Measurements from ENCODE around the gene AMPD2. TPM values are rescaled to one million over a fixed set of nuclear protein-coding genes. Genes with fewer than 3 reads are reported as not detected.

The AMPD2 gene
- total and polyA plus RNA-seq, 9 of the 15 experiments (the other 6 are each of a cell fraction or from before 2014, with no cell fraction given), result 2.0 to 77.7 (median 28.2) TPM

- no peak for TF ChIP-seq HNRNPH1 (optimal IDR thresholded peaks at IDR 0.05; ENCODE audit: low read depth, low read length)
- no peak for TF ChIP-seq ATF1 (CRISPR knock-in tag; IDR thresholded peaks at IDR 0.05)
- TF ChIP-seq ATF1 (tag; IDR thresholded peaks at IDR 0.05), result no peak
- TF ChIP-seq CREM (IDR thresholded peaks at IDR 0.05; ENCODE audit: low read depth), result 0 out of 2 replicates have a peak, but pooled peaks have one; percentile 0
- no peak for TF ChIP-seq CCAR2 (IDR thresholded peaks at IDR 0.05; ENCODE audit: low read depth, low read length)
- no peak for TF ChIP-seq TCF7 (IDR thresholded peaks at IDR 0.05; ENCODE audit: borderline replicate concordance)
- TF ChIP-seq E2F4 (CRISPR knock-in tag; IDR thresholded peaks at IDR 0.05; ENCODE audit: low read depth), result no peak
- no peak for TF ChIP-seq NFIX (CRISPR knock-in tag; IDR thresholded peaks at IDR 0.05; ENCODE audit: low read depth)
Observed at GRCh38 chr1:109668123-109668775, 48.6 kb downstream of the AMPD2 start (continued).

- Histone ChIP-seq H3K4me2 (ENCODE audit: insufficient read depth, low read length) (no peak overlapping the region), H3K36me3 (ENCODE audit: control insufficient read depth, insufficient read depth, low read length) (no peaks in the 10 kb centered on the region), H3K9me3 (replicated peaks; ENCODE audit: control insufficient read depth, insufficient read depth, low read depth, low read length) (no peaks in the 10 kb centered on the region), H3K9me1 (ENCODE audit: control insufficient read depth, insufficient read depth, low read length) (no peaks in the 10 kb centered on the region), H3K79me2 (ENCODE audit: control insufficient read depth, insufficient read depth, low read length) (no peaks in the 10 kb centered on the region), H3K9ac (ENCODE audit: insufficient read depth in 1 of 2, low read depth in 2 of 2, low read length in 2 of 2) (no peak overlapping the region), H4K20me1 (replicated peaks; ENCODE audit: control insufficient read depth, insufficient read depth, low read length) (no peaks in the 10 kb centered on the region), H2AFZ (ENCODE audit: low read depth, low read length) (no peak overlapping the region), H3K4me3 (no peak overlapping the region), H3K27ac (ENCODE audit: extremely low read depth, low read depth, low read length) (no peak overlapping the region), H3K4me1 (replicated peaks in 1 of 2; ENCODE audit: control insufficient read depth in 2 of 2, insufficient read depth in 2 of 2, low read length in 2 of 2) (peaks cover 4 to 15% of the 10 kb centered on the region in 2 experiments; a peak in 4 of 5 replicates), H3K27me3 (ENCODE audit: control insufficient read depth in 2 of 2, insufficient read depth in 2 of 2, low read length in 2 of 2) (no peaks in the 10 kb centered on the region; a peak in 1 of 5 replicates)
- in situ Hi-C loops (cut with MboI) (no loop called here), intact Hi-C loops (cut with micrococcal nuclease) (no loop called here)
- WGBS (ENCODE audit: insufficient coverage, low coverage, missing lambda C conversion rate), result 85% methylated on average over 22 of the region's 22 CpGs
- ChIA-PET POLR2A (interaction anchor here (1.1 to 1.9 kb wide), 2 partner anchors 11 to 48 kb away, joined by 3 to 6 read pairs; no protein-coding TSS in a partner anchor), CTCF (ENCODE audit: low intra/inter-chr PET ratio) (no interaction called here)
- peak in 3 of 4 experiments; percentile 2 to 3 (median 3) for DNase-seq (ENCODE audit: extremely low read depth in 1 of 4, low spot score in 3 of 4)
- FAIRE-seq, result no peak
- TF ChIP-seq L3MBTL2 (IDR thresholded peaks at IDR 0.05), result no peak
- TF ChIP-seq ETV5 (CRISPR knock-in tag; IDR thresholded peaks at IDR 0.05; ENCODE audit: low read depth), result no peak
- no peak for TF ChIP-seq NBN (IDR thresholded peaks at IDR 0.05; ENCODE audit: low read depth)
- no peak for TF ChIP-seq ZNF253 (CRISPR knock-in tag; conservative IDR thresholded peaks at IDR 0.05)
- TF ChIP-seq POLR3A (IDR thresholded peaks at IDR 0.05; ENCODE audit: borderline replicate concordance, extremely low read depth, insufficient read depth, insufficient read length), result no peak
- TF ChIP-seq CHCHD3 (CRISPR knock-in tag; IDR thresholded peaks at IDR 0.05), result no peak
- no peak for TF ChIP-seq HOMEZ (CRISPR knock-in tag; IDR thresholded peaks at IDR 0.05)
- no peak for TF ChIP-seq MITF (IDR thresholded peaks at IDR 0.05)
- no peak for TF ChIP-seq KAT8 (IDR thresholded peaks at IDR 0.05; ENCODE audit: low read depth)
- BruUV-seq (replicated peaks), result no TSS peak
- no peak for ATAC-seq
Observed at GRCh38 chr1:109669246-109669948, 49.8 kb downstream of the AMPD2 start.
